Immature natural killer cell (primary cell): ENCODE measurements around the gene ANXA11. TPM values are rescaled to one million over a fixed set of nuclear protein-coding genes. Genes with fewer than 3 reads are reported as not detected.

Experiments used
- DNase-seq, 3 donors: peaks; one replicate each; pipeline ENCODE4 v3.0.0; 2022; ENCODE audit warnings: mixed read lengths in 1 of 3
- H3K27ac Mint-ChIP-seq, 6 donors: one replicate each; pipeline ENCODE4 v1.8.0; 2020; ENCODE audit warnings: mixed read lengths in 6 of 6, mild to moderate bottlenecking in 5 of 6, inconsistent platforms in 4 of 6, moderate library complexity in 3 of 6
- H3K27me3 Mint-ChIP-seq, 3 donors: one replicate each; pipeline ENCODE4 v1.8.0; 2020 to 2021; ENCODE audit warnings: low read depth in 3 of 3, mild to moderate bottlenecking in 3 of 3, mixed read lengths in 3 of 3, moderate library complexity in 3 of 3, inconsistent platforms in 1 of 3
- H3K36me3 Mint-ChIP-seq, 3 donors: one replicate each; pipeline ENCODE4 v1.8.0; 2020; ENCODE audit warnings: mixed read lengths in 3 of 3, inconsistent platforms in 2 of 3, mild to moderate bottlenecking in 2 of 3
- H3K4me1 Mint-ChIP-seq, 2 donors: one replicate each; pipeline ENCODE4 v1.8.0; 2020; ENCODE audit warnings: inconsistent platforms in 2 of 2, mild to moderate bottlenecking in 2 of 2, mixed read lengths in 2 of 2, moderate library complexity in 1 of 2
- H3K4me3 Mint-ChIP-seq, 5 donors: one replicate each; pipeline ENCODE4 v1.8.0; 2020; ENCODE audit warnings: mild to moderate bottlenecking in 5 of 5, mixed read lengths in 5 of 5, inconsistent platforms in 3 of 5, moderate library complexity in 3 of 5
- H3K9me3 Mint-ChIP-seq, 6 donors: one replicate each; pipeline ENCODE4 v1.8.0; 2020; ENCODE audit warnings: mild to moderate bottlenecking in 6 of 6, mixed read lengths in 6 of 6, inconsistent platforms in 4 of 6, moderate library complexity in 3 of 6
- polyA plus RNA-seq, 3 donors: library from polyadenylated mRNA; unstranded; fragments of 300-500 nt; fragmentation: Illumina TruSeq; gene quantifications; one replicate each; pipeline ENCODE4 v1.2.3, GENCODE V29; 2021

The ANXA11 gene
- polyA plus RNA-seq, 3 donors from 2014 or later: 136 to 270 (median 181) TPM

GRCh38 chr10:80163741-80164341 lies 41.5 kb downstream of the ANXA11 start:
- peaks cover 0 to 4% of the 10 kb centered on the region in 2 donors for H3K4me1 Mint-ChIP-seq
- DNase-seq: no peak
- peaks cover 0 to 1% (median 0%) of the 10 kb centered on the region in 6 donors for H3K9me3 Mint-ChIP-seq
- peaks cover 24 to 47% (median 26%) of the 10 kb centered on the region in 3 donors for H3K36me3 Mint-ChIP-seq
- peak overlapping the region in 1 of 6 donors; percentile 34 for H3K27ac Mint-ChIP-seq
- no peak overlapping the region for H3K4me3 Mint-ChIP-seq
- H3K27me3 Mint-ChIP-seq: peaks cover 0 to 21% (median 4%) of the 10 kb centered on the region in 3 donors

- Mint-ChIP-seq H3K27me3 (peaks cover 0 to 18% (median 12%) of the 10 kb centered on the region in 3 donors), H3K4me3 (no peak overlapping the region), H3K36me3 (peaks cover 26 to 67% (median 30%) of the 10 kb centered on the region in 3 donors), H3K27ac (peak overlapping the region in 5 of 6 donors; percentile 18 to 70 (median 60)), H3K9me3 (peaks cover 0 to 1% (median 0%) of the 10 kb centered on the region in 6 donors), H3K4me1 (no peaks in the 10 kb centered on the region)
- peak in 2 of 3 donors; percentile 11 to 14 for DNase-seq
Observed at GRCh38 chr10:80161321-80162083, 43.8 kb downstream of the ANXA11 start.

GRCh38 chr10:80160361-80161320 lies 44.7 kb downstream of the ANXA11 start:
- Mint-ChIP-seq H3K4me3 (peak overlapping the region in 1 of 5 donors; percentile 23), H3K27me3 (peaks cover 0 to 16% (median 12%) of the 10 kb centered on the region in 3 donors), H3K36me3 (peaks cover 25 to 70% (median 31%) of the 10 kb centered on the region in 3 donors), H3K27ac (peak overlapping the region in 5 of 6 donors; percentile 40 to 84 (median 64)), H3K4me1 (no peaks in the 10 kb centered on the region), H3K9me3 (peaks cover 0 to 1% (median 0%) of the 10 kb centered on the region in 6 donors)
- DNase-seq: no peak

- Mint-ChIP-seq H3K9me3 (peaks cover 0 to 1% (median 0%) of the 10 kb centered on the region in 6 donors), H3K36me3 (peaks cover 21 to 79% (median 42%) of the 10 kb centered on the region in 3 donors), H3K4me1 (no peaks in the 10 kb centered on the region), H3K27me3 (peaks cover 0 to 18% (median 12%) of the 10 kb centered on the region in 3 donors), H3K4me3 (no peak overlapping the region), H3K27ac (peak overlapping the region in 5 of 6 donors; percentile 0 to 65 (median 30))
- DNase-seq: no peak
Observed at GRCh38 chr10:80159166-80159873, 46.0 kb downstream of the ANXA11 start.

GRCh38 chr10:80158598-80159127 lies 46.7 kb downstream of the ANXA11 start:
- DNase-seq: no peak
- H3K27me3 Mint-ChIP-seq: peaks cover 0 to 15% (median 12%) of the 10 kb centered on the region in 3 donors
- peaks cover 19 to 80% (median 42%) of the 10 kb centered on the region in 3 donors for H3K36me3 Mint-ChIP-seq

GRCh38 chr10:80158126-80158525 lies 47.2 kb downstream of the ANXA11 start:
- Mint-ChIP-seq H3K4me1 (no peaks in the 10 kb centered on the region), H3K4me3 (no peak overlapping the region), H3K36me3 (peaks cover 15 to 75% (median 42%) of the 10 kb centered on the region in 3 donors), H3K27ac (peak overlapping the region in 3 of 6 donors; percentile 45 to 61 (median 55)), H3K27me3 (peaks cover 0 to 15% (median 12%) of the 10 kb centered on the region in 3 donors), H3K9me3 (peaks cover 0 to 1% (median 0%) of the 10 kb centered on the region in 6 donors)
- DNase-seq: no peak

More at GRCh38 chr10:80158598-80159127, 46.7 kb downstream of the ANXA11 start:
- peaks cover 0 to 1% (median 0%) of the 10 kb centered on the region in 6 donors for H3K9me3 Mint-ChIP-seq
- H3K4me3 Mint-ChIP-seq: no peak overlapping the region
- no peaks in the 10 kb centered on the region for H3K4me1 Mint-ChIP-seq
- H3K27ac Mint-ChIP-seq: peak overlapping the region in 1 of 6 donors; percentile 45

GRCh38 chr10:80157561-80157960 lies 47.8 kb downstream of the ANXA11 start:
- peaks cover 13 to 71% (median 42%) of the 10 kb centered on the region in 3 donors for H3K36me3 Mint-ChIP-seq
- H3K4me1 Mint-ChIP-seq: no peaks in the 10 kb centered on the region
- H3K4me3 Mint-ChIP-seq: no peak overlapping the region
- H3K27ac Mint-ChIP-seq: no peak overlapping the region
- peaks cover 0 to 1% (median 0%) of the 10 kb centered on the region in 6 donors for H3K9me3 Mint-ChIP-seq
- H3K27me3 Mint-ChIP-seq: peaks cover 0 to 15% (median 15%) of the 10 kb centered on the region in 3 donors
- no peak for DNase-seq

GRCh38 chr10:80156216-80156615 lies 49.1 kb downstream of the ANXA11 start:
- Mint-ChIP-seq H3K27ac (peak overlapping the region in 3 of 6 donors; percentile 2 to 6 (median 4)), H3K4me3 (no peak overlapping the region), H3K4me1 (no peaks in the 10 kb centered on the region), H3K27me3 (peaks cover 0 to 15% (median 14%) of the 10 kb centered on the region in 3 donors), H3K9me3 (peaks cover 0 to 1% (median 0%) of the 10 kb centered on the region in 6 donors), H3K36me3 (peaks cover 13 to 70% (median 42%) of the 10 kb centered on the region in 3 donors)
- no peak for DNase-seq

- peaks cover 13 to 68% (median 42%) of the 10 kb centered on the region in 3 donors for H3K36me3 Mint-ChIP-seq
- H3K27me3 Mint-ChIP-seq: peaks cover 0 to 12% (median 10%) of the 10 kb centered on the region in 3 donors
- peak overlapping the region in 2 of 6 donors; percentile 4 to 21 for H3K27ac Mint-ChIP-seq
- peaks cover 0 to under 1% (median 0%) of the 10 kb centered on the region in 6 donors for H3K9me3 Mint-ChIP-seq
- H3K4me3 Mint-ChIP-seq: no peak overlapping the region
- no peak for DNase-seq
- no peaks in the 10 kb centered on the region for H3K4me1 Mint-ChIP-seq
Observed at GRCh38 chr10:80155696-80156215, 49.6 kb downstream of the ANXA11 start.

GRCh38 chr10:80154978-80155695 lies 50.2 kb downstream of the ANXA11 start:
- no peak overlapping the region for H3K4me3 Mint-ChIP-seq
- H3K27me3 Mint-ChIP-seq: peaks cover 0 to 12% (median 8%) of the 10 kb centered on the region in 3 donors
- no peak for DNase-seq
- H3K36me3 Mint-ChIP-seq: peaks cover 10 to 71% (median 43%) of the 10 kb centered on the region in 3 donors
- peak overlapping the region in 4 of 6 donors; percentile 21 to 79 (median 38) for H3K27ac Mint-ChIP-seq
- no peaks in the 10 kb centered on the region for H3K9me3 Mint-ChIP-seq
- H3K4me1 Mint-ChIP-seq: no peaks in the 10 kb centered on the region

GRCh38 chr10:80154626-80154977 lies 50.7 kb downstream of the ANXA11 start:
- DNase-seq: no peak
- peaks cover 0 to 12% (median 8%) of the 10 kb centered on the region in 3 donors for H3K27me3 Mint-ChIP-seq
- H3K4me3 Mint-ChIP-seq: no peak overlapping the region
- no peaks in the 10 kb centered on the region for H3K4me1 Mint-ChIP-seq
- peaks cover 11 to 68% (median 38%) of the 10 kb centered on the region in 3 donors for H3K36me3 Mint-ChIP-seq
- H3K27ac Mint-ChIP-seq: peak overlapping the region in 3 of 6 donors; percentile 27 to 79 (median 49)
- no peaks in the 10 kb centered on the region for H3K9me3 Mint-ChIP-seq
